HepG2 (cell line): ENCODE results near the gene SGK1. TPM values are rescaled to one million over a fixed set of nuclear protein-coding genes. Genes with fewer than 3 reads are reported as not detected.

ENCODE experiments used
- ELF3 ChIP-seq: IDR thresholded peaks from 2 replicates; pipeline ENCODE4 v1.6.1; 2016; ENCODE audit warnings: missing genetic modification reagents, missing compliant biosample characterization
- ETV5 ChIP-seq: IDR thresholded peaks from 2 replicates; pipeline ENCODE4 v1.6.1; 2018; ENCODE audit warnings: missing biosample characterization, missing genetic modification reagents, inconsistent platforms, borderline replicate concordance
- FOXJ3 ChIP-seq: sonication (generic); formaldehyde crosslinking; IDR thresholded peaks from 2 replicates; pipeline ENCODE4 v1.4.0; 2020; ENCODE audit warnings: missing genetic modification reagents, mild to moderate bottlenecking, borderline replicate concordance
- FOXP1 ChIP-seq, 2 experiments: fragments of 450-650 bp in 1 of 2; IDR thresholded peaks; 2 replicates each; pipeline ENCODE4 v1.6.1; 2017 to 2018; ENCODE audit warnings: antibody characterized with exemption in 1 of 2
- MAFK ChIP-seq, 2 experiments: IDR thresholded peaks in 1 of 2; conservative IDR thresholded peaks in 1 of 2; 2 replicates each; pipeline ENCODE4 v1.6.1; 2011; ENCODE audit warnings: improper control_type of control experiment in 2 of 2, low read length in 2 of 2
- MAX ChIP-seq: IDR thresholded peaks from 2 replicates; pipeline ENCODE4 v1.6.1; 2012; ENCODE audit warnings: inconsistent platforms
- MIXL1 ChIP-seq: IDR thresholded peaks from 2 replicates; pipeline ENCODE4 v1.6.1; 2016
- SALL1 ChIP-seq: sonication (generic); formaldehyde crosslinking; IDR thresholded peaks from 2 replicates; pipeline ENCODE4 v1.8.0; 2022; ENCODE audit warnings: mild to moderate bottlenecking, missing genetic modification reagents
- SAP130 ChIP-seq: IDR thresholded peaks from 2 replicates; pipeline ENCODE4 v1.6.1; 2016; ENCODE audit warnings: low read depth
- TCF7 ChIP-seq: sonication (generic); IDR thresholded peaks from 2 replicates; pipeline ENCODE4 v1.6.1; 2016; ENCODE audit warnings: antibody characterized with exemption, low read depth
- TRAFD1 ChIP-seq: sonication (generic); formaldehyde crosslinking; IDR thresholded peaks from 2 replicates; pipeline ENCODE4 v1.5.1; 2020; ENCODE audit warnings: missing genetic modification reagents, mild to moderate bottlenecking, borderline replicate concordance
- ZBTB10 ChIP-seq: sonication (generic); formaldehyde crosslinking; IDR thresholded peaks from 2 replicates; pipeline ENCODE4 v1.4.0; 2020; ENCODE audit warnings: missing genetic modification reagents, borderline replicate concordance
- ZKSCAN8 ChIP-seq: IDR thresholded peaks from 2 replicates; pipeline ENCODE4 v1.6.1; 2016; ENCODE audit warnings: borderline replicate concordance, missing genetic modification reagents, missing compliant biosample characterization
- ZNF235 ChIP-seq: sonication (generic); formaldehyde crosslinking; IDR thresholded peaks from 2 replicates; pipeline ENCODE4 v1.8.1; 2023; ENCODE audit warnings: mild to moderate bottlenecking, missing genetic modification reagents, borderline replicate concordance
- ZNF253 ChIP-seq: sonication (generic); formaldehyde crosslinking; IDR thresholded peaks from 2 replicates; pipeline ENCODE4 v1.8.0; 2022; ENCODE audit warnings: mild to moderate bottlenecking, missing genetic modification reagents, borderline replicate concordance
- ZNF3 ChIP-seq: IDR thresholded peaks from 2 replicates; pipeline ENCODE4 v1.7.0; 2017; ENCODE audit warnings: inconsistent platforms
- ZNF460 ChIP-seq: sonication (generic); formaldehyde crosslinking; IDR thresholded peaks from 2 replicates; pipeline ENCODE4 v1.5.1; 2020; ENCODE audit warnings: missing genetic modification reagents, mild to moderate bottlenecking, borderline replicate concordance
- ZNF503 ChIP-seq: sonication (generic); formaldehyde crosslinking; IDR thresholded peaks from 2 replicates; pipeline ENCODE4 v1.4.0; 2020; ENCODE audit warnings: missing genetic modification reagents
- ZNF644 ChIP-seq: IDR thresholded peaks from 2 replicates; pipeline ENCODE4 v1.6.1; 2016; ENCODE audit warnings: low read depth
- ZSCAN22 ChIP-seq: sonication (generic); formaldehyde crosslinking; IDR thresholded peaks from 2 replicates; pipeline ENCODE4 v1.4.0; 2020; ENCODE audit warnings: mild to moderate bottlenecking, missing genetic modification reagents
- polyA plus RNA-seq, 8 experiments: library from polyadenylated mRNA; depleted of rRNA in 3 of 8; stranded (reverse) in 7 of 8; unstranded in 1 of 8; fragments of >200 nt; fragmentation: Illumina TruSeq in 4 of 8; extraction: Trizol in 4 of 8; gene quantifications; 2 replicates each; pipeline versions ENCODE4 v1.2.1 to v1.2.3, GENCODE V29; 2011 to 2016; ENCODE audit warnings: low read depth in 4 of 8, missing spikeins in 1 of 8, mixed read lengths in 1 of 8; ENCODE audit not compliant: insufficient read depth in 1 of 8
- total RNA-seq, 5 experiments: library from RNA; depleted of rRNA; stranded (reverse); fragments of >200 nt; fragmentation: Illumina TruSeq; extraction: Trizol; gene quantifications; 2 replicates each; pipeline ENCODE4 v1.2.3, GENCODE V29; 2016; ENCODE audit warnings: low read depth in 1 of 5
- TF ChIP-seq, protein P1 (sequence below): sonication (generic); formaldehyde crosslinking; IDR thresholded peaks from 2 replicates; pipeline ENCODE4 v1.4.0; 2020; ENCODE audit warnings: missing genetic modification reagents, borderline replicate concordance

The SGK1 gene
- total and polyA plus RNA-seq, 2 of the 13 experiments (the other 11 are each of a cell fraction or from before 2014, with no cell fraction given) = 56.1 to 56.2 TPM

DNA sequence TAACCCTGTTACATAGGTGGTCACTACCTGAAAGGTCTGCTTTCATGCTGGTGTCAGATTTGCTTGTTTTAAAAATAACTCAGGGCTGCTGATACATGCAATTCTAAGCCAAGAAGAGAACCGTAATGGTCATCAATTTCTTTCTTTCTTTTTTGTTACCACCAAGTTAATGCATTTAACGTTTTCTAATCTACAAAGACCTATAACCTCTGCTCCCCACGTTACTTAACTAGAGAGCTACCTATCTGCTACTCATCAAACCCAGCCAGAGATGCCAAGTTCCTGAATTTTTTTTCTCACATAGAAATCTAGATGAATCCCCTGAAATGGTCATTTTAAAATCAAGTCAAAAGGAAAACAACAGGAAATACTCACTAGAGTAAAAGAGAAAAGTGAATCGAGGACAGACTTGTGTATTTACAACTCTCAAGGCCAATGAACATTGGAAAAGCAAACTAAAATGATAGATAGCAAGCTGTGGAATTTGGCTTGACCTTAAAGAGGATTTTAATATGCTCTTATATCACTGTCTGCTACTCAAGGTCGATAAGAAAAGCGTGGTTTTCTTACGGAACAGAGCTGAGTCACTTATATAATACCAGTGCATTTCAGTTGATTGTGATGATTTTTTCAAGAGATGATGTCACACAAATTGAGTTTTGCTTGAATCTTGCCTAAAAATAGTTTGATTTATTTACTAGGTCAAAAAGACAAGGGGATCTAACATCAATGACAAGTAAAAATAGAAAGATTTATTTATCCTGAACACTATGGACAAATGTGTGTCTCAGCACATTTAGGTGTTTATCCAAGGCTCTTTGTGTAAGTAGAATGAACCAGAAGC, 67.9 kb downstream of the SGK1 start (continued):
- TF ChIP-seq FOXJ3 (peak; percentile 88; the same call in 1 of the 2 replicates), MIXL1 (CRISPR knock-in tag) (peak; percentile 86), ZNF3 (no peak), ZBTB10 (CRISPR knock-in tag) (no peak), TCF7 (peak; percentile 53), FOXP1 (IDR thresholded peaks at IDR 0.05) (no peak), FOXP1 (CRISPR knock-in tag; IDR thresholded peaks at IDR 0.05) (peak; percentile 83), ZSCAN22 (no peak), ZNF235 (CRISPR knock-in tag) (no peak), SALL1 (CRISPR knock-in tag) (peak; percentile 64; the same call in 1 of the 2 replicates), ZNF644 (0 out of 2 replicates have a peak, but pooled peaks have one; percentile 19), ETV5 (CRISPR knock-in tag) (peak; percentile 37; the same call in 1 of the 2 replicates), ELF3 (CRISPR knock-in tag) (peak; percentile 96), ZNF253 (CRISPR knock-in tag) (no peak), SAP130 (CRISPR knock-in tag) (peak; percentile 79; the same call in 1 of the 2 replicates), ZNF503 (CRISPR knock-in tag) (peak; percentile 83), ZKSCAN8 (CRISPR knock-in tag) (peak; percentile 82; the same call in 1 of the 2 replicates), MAFK (conservative IDR thresholded peaks at IDR 0.05 in 1 of 2, IDR thresholded peaks at IDR 0.05 in 1 of 2; ENCODE audit: low read length in 2 of 2) (peak; percentile 52 to 68; a peak in 3 of 4 replicates), ZNF460 (CRISPR knock-in tag) (no peak; the same call in 1 of the 2 replicates), MAX (peak; percentile 47; the same call in 1 of the 2 replicates), TRAFD1 (0 out of 2 replicates have a peak, but pooled peaks have one; percentile 64)
- TF ChIP-seq, protein P1, sequence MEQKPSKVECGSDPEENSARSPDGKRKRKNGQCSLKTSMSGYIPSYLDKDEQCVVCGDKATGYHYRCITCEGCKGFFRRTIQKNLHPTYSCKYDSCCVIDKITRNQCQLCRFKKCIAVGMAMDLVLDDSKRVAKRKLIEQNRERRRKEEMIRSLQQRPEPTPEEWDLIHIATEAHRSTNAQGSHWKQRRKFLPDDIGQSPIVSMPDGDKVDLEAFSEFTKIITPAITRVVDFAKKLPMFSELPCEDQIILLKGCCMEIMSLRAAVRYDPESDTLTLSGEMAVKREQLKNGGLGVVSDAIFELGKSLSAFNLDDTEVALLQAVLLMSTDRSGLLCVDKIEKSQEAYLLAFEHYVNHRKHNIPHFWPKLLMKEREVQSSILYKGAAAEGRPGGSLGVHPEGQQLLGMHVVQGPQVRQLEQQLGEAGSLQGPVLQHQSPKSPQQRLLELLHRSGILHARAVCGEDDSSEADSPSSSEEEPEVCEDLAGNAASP (CRISPR knock-in tag) = peak; percentile 100
